Stimulated activated naive CD8-positive, alpha-beta T cell treated with anti-CD3 and anti-CD28 coated beads, Interleukin-15, amount 100 ng/mL, for 72 hours (primary cell): ENCODE results near the gene KLK8.
A peak's percentile ranks its signal among the peaks of the same experiment; 100 is the strongest.
"Not testable (repeated sequence)": the region's sequence is repeated elsewhere in the genome, so short reads cannot be mapped to it uniquely, and the experiment has no call there.

Source experiments
- ATAC-seq: fragments of 150-1000 bp; cut with Tn5 transposase; 2 replicates; pipeline ENCODE4 v1.10.0; 2021; ENCODE audit warnings: mild to moderate bottlenecking, moderate library complexity
- DNase-seq, 2 donors: peaks; one replicate each; pipeline ENCODE4 v3.0.0; 2021 to 2022
- H3K27ac Mint-ChIP-seq, 2 donors: one replicate each; pipeline ENCODE4 v1.8.0; 2022; ENCODE audit warnings: mild to moderate bottlenecking in 2 of 2, mixed read lengths in 2 of 2, moderate library complexity in 2 of 2
- H3K27me3 Mint-ChIP-seq: one replicate; pipeline ENCODE4 v1.8.0; 2022; ENCODE audit warnings: mixed read lengths
- H3K4me1 Mint-ChIP-seq: one replicate; pipeline ENCODE4 v1.8.0; 2022; ENCODE audit warnings: mild to moderate bottlenecking, mixed read lengths
- H3K4me3 Mint-ChIP-seq, 2 donors: one replicate each; pipeline ENCODE4 v1.8.0; 2022; ENCODE audit warnings: mild to moderate bottlenecking in 2 of 2, mixed read lengths in 2 of 2, moderate library complexity in 1 of 2
- H3K9me3 Mint-ChIP-seq, 2 donors: one replicate each; pipeline ENCODE4 v1.8.0; 2022; ENCODE audit warnings: mixed read lengths in 2 of 2

Gene KLK8

DNA sequence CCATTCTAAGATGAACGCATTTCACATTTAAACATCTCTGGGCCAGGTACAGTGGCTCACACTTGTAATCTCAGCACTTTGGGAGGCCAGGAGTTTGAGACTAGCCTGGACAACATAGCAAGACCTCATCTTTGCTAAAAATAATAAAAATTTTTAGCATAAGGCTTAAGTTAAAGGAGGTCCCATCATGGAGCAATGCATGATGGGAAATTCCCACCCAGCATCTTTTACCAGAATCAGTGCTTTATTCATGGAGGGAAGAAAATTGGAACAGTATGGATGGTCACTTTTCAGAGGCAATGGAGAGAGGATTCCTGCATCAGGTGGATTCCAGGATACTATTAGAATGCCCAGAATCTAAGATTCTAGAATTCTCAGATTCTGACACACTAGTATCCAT is 3.8 kb upstream of the KLK8 start:
- H3K27ac Mint-ChIP-seq: no peak overlapping the region
- ATAC-seq (no peak), DNase-seq (no peak)
- H3K4me1 Mint-ChIP-seq: no peaks in the 10 kb centered on the region
- no peak overlapping the region for H3K4me3 Mint-ChIP-seq
- H3K27me3 Mint-ChIP-seq: peaks cover 71% of the 10 kb centered on the region
- H3K9me3 Mint-ChIP-seq: no peaks in the 10 kb centered on the region

DNA sequence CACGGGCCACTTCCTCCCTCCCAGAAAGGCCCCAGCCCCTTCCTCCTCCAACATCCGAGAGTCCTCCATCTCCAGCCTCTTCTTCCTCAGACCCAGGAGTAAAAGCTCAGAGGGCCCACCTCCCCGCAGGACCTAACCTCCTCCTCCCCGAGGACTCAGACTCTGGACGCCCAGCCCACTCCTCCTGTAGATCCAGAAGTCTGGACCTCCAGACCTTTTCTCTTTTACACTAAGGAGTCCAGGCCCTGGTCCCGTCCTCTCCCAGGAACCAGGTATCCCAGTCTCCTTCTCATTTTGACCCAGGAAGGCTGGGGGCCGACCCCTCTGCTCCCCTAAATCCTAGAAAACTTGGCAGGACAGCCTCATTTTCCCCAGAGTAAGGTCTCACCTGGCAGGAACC is 1.9 kb upstream of the KLK8 start:
- H3K9me3 Mint-ChIP-seq: no peaks in the 10 kb centered on the region
- H3K4me1 Mint-ChIP-seq: no peaks in the 10 kb centered on the region
- H3K27me3 Mint-ChIP-seq: peaks cover 70% of the 10 kb centered on the region
- no peak overlapping the region for H3K4me3 Mint-ChIP-seq
- ATAC-seq (no peak), DNase-seq (no peak)
- H3K27ac Mint-ChIP-seq: no peak overlapping the region

DNA sequence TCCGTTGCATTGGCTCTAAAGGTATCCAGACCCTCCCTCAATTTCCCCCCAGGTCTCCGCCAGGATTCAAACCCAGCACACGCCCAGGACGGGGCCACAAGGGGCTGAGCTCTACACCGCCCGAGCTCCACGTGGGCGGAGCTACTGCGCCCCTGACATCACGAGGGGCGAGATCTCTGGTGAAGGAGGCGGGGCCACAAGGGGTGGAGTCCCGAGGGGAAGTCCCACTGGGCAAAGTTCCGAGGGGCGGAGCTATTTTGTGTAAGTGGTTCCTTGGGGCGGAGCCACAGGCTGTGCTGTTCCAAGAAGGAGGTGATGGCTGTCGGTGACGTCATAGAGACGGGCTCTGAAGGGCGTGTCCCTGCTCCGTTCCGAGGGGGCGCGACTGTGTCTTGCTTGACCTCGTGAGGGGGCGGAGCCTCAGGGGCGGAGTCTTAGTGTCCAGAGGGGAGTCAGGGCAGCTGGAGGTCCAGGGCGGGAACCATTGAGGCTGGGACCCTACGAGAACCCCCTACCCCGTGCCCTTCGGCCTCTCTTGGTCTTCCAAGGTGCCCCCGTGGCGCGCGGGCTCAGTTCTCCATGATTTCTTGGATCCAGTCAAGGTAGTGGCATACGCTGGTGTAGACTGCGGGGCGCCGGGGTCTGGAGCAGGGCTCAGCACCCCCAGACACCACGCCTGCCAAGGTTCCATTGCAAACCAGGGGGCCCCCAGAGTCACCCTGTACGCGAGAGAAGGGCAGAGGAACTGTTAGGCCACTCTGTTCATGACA is 1.3 kb upstream of the KLK8 start:
- no peaks in the 10 kb centered on the region for H3K4me1 Mint-ChIP-seq
- H3K27me3 Mint-ChIP-seq: peaks cover 76% of the 10 kb centered on the region
- no peak overlapping the region for H3K4me3 Mint-ChIP-seq
- ATAC-seq (peak; percentile 28), DNase-seq (peak in 1 of 2 donors; percentile 29)
- no peak overlapping the region for H3K27ac Mint-ChIP-seq
- no peaks in the 10 kb centered on the region for H3K9me3 Mint-ChIP-seq

- Mint-ChIP-seq H3K9me3 (no peaks in the 10 kb centered on the region), H3K27ac (no peak overlapping the region), H3K4me1 (no peaks in the 10 kb centered on the region), H3K4me3 (no peak overlapping the region), H3K27me3 (peaks cover 76% of the 10 kb centered on the region)
- DNase-seq (no peak), ATAC-seq (no peak)
Observed at GRCh38 chr19:51002089-51002532, 707 bp upstream of the KLK8 start.

- no peak for ATAC-seq
- Mint-ChIP-seq H3K4me3 (no peak overlapping the region), H3K9me3 (no peaks in the 10 kb centered on the region), H3K4me1 (no peaks in the 10 kb centered on the region), H3K27me3 (peaks cover 70% of the 10 kb centered on the region), H3K27ac (no peak overlapping the region)
- no peak for DNase-seq
Observed at GRCh38 chr19:51000981-51001380, 423 bp downstream of the KLK8 start.

- DNase-seq (no peak), ATAC-seq (no peak)
- no peak overlapping the region for H3K4me3 Mint-ChIP-seq
- no peaks in the 10 kb centered on the region for H3K4me1 Mint-ChIP-seq
- H3K27me3 Mint-ChIP-seq: peaks cover 68% of the 10 kb centered on the region
- H3K27ac Mint-ChIP-seq: no peak overlapping the region
- H3K9me3 Mint-ChIP-seq: no peaks in the 10 kb centered on the region
Observed at GRCh38 chr19:51000426-51000825, 978 bp downstream of the KLK8 start.

DNA sequence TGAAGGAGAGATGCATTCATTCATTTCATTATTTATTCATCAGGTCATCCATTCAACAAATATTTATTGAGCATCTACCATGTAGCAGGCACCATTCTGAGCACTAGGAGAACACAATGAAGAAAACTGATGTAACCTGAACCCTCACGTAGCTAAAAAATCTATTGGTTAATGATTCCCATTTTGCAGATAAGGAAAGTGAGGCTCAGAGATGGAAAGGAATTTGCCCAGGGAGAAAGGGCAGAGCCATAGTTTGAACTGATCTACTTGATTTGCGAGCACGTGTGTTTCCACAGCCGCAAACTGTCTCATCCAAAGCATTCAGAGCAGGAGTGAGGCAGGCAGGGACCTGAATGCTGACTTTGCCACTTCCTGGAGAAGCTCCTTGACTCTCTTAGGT is 2.7 kb downstream of the KLK8 start:
- Mint-ChIP-seq H3K9me3 (no peaks in the 10 kb centered on the region), H3K27me3 (peaks cover 56% of the 10 kb centered on the region), H3K4me3 (no peak overlapping the region), H3K27ac (no peak overlapping the region), H3K4me1 (no peaks in the 10 kb centered on the region)
- DNase-seq (no peak), ATAC-seq (no peak)

DNA sequence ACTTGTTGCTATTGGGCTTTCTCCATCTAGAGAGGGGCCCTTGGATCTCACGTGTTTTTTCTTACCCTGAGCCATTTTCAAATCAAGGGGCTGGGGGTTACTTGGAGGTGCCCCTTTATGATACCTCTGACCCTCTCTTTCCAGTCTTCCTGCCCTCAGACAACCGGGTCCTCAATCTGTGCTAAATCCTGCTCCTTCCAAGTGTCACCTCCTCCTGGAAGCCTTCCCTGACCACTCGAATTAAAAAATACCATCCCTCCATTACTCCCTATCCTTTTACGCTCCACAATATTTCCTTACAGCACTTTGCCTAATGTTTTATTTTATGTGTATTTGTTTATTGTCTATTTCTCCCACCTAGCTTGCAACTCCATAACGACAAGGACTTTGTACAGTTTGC is 3.3 kb downstream of the KLK8 start:
- no peak overlapping the region for H3K27ac Mint-ChIP-seq
- ATAC-seq (no peak), DNase-seq (no peak)
- peaks cover 50% of the 10 kb centered on the region for H3K27me3 Mint-ChIP-seq
- H3K9me3 Mint-ChIP-seq: no peaks in the 10 kb centered on the region
- H3K4me1 Mint-ChIP-seq: no peaks in the 10 kb centered on the region
- no peak overlapping the region for H3K4me3 Mint-ChIP-seq

DNA sequence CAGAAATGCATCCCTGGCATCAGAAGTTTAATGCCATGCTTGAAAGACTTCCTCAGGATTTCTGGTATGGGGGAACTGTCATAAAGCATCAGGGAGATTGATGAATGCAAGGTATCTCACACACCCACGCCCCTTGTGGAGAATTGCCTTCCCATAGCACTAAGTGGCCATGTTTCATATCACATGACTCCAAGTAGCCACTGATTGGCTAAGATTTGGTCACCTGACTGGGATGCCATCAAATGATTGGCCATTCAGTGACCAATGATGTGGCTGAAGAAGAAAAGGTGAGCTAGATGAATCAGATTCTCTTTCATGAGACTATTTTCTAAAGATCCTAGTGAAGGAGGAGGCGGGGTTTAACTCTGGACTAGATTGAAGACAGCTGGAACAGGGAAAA is 7.3 kb downstream of the KLK8 start:
- no peak for DNase-seq
- ATAC-seq: no peak
- Mint-ChIP-seq H3K4me3 (no peak overlapping the region), H3K9me3 (peaks cover 0 to 8% of the 10 kb centered on the region in 2 donors), H3K27ac (no peak overlapping the region), H3K4me1 (no peaks in the 10 kb centered on the region), H3K27me3 (peaks cover 36% of the 10 kb centered on the region)

GRCh38 chr19:50992666-50993035 is 8.8 kb downstream of the KLK8 start:
- H3K4me3 Mint-ChIP-seq: no peak overlapping the region

DNA sequence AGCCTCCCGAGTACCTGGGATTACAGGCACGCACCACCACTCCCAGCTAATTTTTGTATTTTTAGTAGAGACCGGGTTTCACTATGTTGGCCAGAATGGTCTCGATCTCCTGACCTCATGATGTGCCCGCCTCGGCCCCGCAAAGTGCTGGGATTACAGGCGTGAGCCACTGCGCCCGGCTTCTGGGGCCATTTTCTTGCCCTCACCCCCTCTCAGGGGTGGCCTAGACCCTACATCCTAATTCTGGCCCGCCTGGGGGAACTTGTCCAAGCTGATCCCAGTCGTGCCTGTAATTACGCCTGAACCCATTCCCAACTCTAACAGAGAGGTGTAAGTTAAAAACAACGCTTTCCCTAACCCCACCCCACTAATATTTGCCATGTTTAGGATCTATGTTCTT is 17.0 kb downstream of the KLK8 start:
- not testable (repeated sequence) for H3K4me1 Mint-ChIP-seq, H3K4me3 Mint-ChIP-seq, ATAC-seq, DNase-seq, H3K9me3 Mint-ChIP-seq
- peaks cover 80% of the 10 kb centered on the region for H3K27me3 Mint-ChIP-seq
- H3K27ac Mint-ChIP-seq: peak overlapping the region in 1 of 2 donors; percentile 4

More at GRCh38 chr19:50992666-50993035, 8.8 kb downstream of the KLK8 start:
- ATAC-seq (no peak), DNase-seq (no peak)
- H3K4me1 Mint-ChIP-seq: no peaks in the 10 kb centered on the region
- H3K27ac Mint-ChIP-seq: no peak overlapping the region
- peaks cover 0 to 8% of the 10 kb centered on the region in 2 donors for H3K9me3 Mint-ChIP-seq
- H3K27me3 Mint-ChIP-seq: peaks cover 34% of the 10 kb centered on the region

GRCh38 chr19:50983625-50984292 is 17.6 kb downstream of the KLK8 start, which contains the start of gene KLK7:
TSS of gene KLK7 (minus strand) at chr19:50983917. CDS start at chr19:50982399, 1,518 bp downstream.
- Mint-ChIP-seq H3K9me3 (no peaks in the 10 kb centered on the region), H3K27me3 (peaks cover 84% of the 10 kb centered on the region), H3K4me3 (no peak within 1 kb of the TSS), H3K27ac (peak within 1 kb of the TSS in 1 of 2 donors; percentile 4), H3K4me1 (no peaks in the 10 kb centered on the region)
- DNase-seq: no peak
- no peak for ATAC-seq

DNA sequence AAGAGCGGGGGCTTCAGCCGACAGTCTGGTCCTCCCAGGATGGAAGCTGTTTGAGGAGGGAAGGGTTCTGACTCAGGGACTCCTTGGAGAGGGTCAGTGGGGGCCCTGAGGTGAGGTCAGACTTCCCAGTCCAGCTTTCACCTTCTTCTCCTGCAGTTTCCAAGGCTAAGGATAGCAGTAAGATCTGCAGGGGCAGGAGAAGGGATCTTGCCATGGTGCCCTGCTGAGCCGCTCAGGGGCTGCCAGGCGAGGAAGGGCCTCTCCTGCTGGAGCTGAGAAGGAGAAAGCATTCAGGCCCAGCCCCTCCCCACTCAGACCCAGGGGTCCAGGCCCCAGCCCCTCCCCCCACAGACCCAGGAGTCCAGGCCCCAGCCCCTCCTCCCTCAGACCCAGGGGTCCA is 19.2 kb downstream of the KLK8 start:
- H3K27ac Mint-ChIP-seq: no peak overlapping the region
- no peaks in the 10 kb centered on the region for H3K9me3 Mint-ChIP-seq
- peaks cover 84% of the 10 kb centered on the region for H3K27me3 Mint-ChIP-seq
- ATAC-seq (no peak), DNase-seq (no peak)
- H3K4me3 Mint-ChIP-seq: no peak overlapping the region
- H3K4me1 Mint-ChIP-seq: no peaks in the 10 kb centered on the region

DNA sequence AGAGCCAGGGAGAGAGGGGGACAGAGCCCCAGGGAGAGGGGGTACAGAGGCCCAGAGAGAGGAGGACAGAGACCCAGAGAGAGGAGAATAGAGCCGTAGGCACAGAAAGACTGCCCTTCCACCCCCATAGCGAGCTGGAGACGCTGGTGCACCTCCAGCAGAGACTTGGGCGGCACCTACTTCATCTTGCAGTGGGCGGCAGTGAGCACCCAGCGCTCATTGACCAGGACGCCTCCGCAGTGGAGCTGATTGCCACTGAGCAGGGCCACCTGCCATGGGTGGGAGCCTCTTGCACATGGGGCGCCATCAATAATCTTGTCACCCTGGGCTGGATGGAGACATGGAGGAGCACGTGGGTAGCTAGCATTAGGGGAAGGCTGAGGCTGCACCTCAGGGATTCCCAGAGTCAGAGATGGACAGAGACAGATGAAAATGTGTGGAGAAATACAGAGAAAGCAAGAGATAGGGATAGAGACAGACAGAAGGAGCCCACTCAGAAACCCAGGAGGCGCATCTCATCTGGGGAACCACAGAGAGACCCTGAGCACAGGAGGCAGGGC is 19.7 kb downstream of the KLK8 start:
- no peak for ATAC-seq
- H3K4me1 Mint-ChIP-seq: no peaks in the 10 kb centered on the region
- peaks cover 83% of the 10 kb centered on the region for H3K27me3 Mint-ChIP-seq
- no peak overlapping the region for H3K4me3 Mint-ChIP-seq
- DNase-seq: no peak
- H3K27ac Mint-ChIP-seq: no peak overlapping the region
- H3K9me3 Mint-ChIP-seq: no peaks in the 10 kb centered on the region

GRCh38 chr19:50980208-50980607 is 21.2 kb downstream of the KLK8 start:
- H3K27ac Mint-ChIP-seq: no peak overlapping the region
- DNase-seq: no peak
- no peak for ATAC-seq
- H3K9me3 Mint-ChIP-seq: no peaks in the 10 kb centered on the region
- no peaks in the 10 kb centered on the region for H3K4me1 Mint-ChIP-seq
- H3K4me3 Mint-ChIP-seq: no peak overlapping the region
- H3K27me3 Mint-ChIP-seq: peaks cover 84% of the 10 kb centered on the region

DNA sequence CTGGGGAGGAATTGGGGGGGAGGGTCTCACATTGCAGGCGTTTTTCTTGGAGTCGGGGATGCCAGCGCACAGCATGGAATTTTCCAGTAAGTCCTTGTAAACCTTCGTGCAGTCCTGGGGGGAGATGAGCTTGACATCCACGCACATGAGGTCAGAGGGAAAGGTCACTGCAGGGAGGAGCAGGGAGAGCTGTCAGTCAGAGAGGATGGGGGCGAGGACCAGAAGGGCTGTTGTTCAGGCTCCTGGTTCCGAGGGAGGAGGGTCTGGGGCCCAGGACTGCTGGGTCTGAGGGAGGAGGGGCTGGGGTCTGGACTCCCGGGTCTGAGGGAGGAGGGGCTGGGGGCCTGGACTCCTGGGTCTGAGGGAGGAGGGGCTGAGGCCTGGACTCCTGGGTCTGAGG is 21.6 kb downstream of the KLK8 start:
- Mint-ChIP-seq H3K4me3 (no peak overlapping the region), H3K27me3 (peaks cover 79% of the 10 kb centered on the region), H3K9me3 (no peaks in the 10 kb centered on the region), H3K4me1 (no peaks in the 10 kb centered on the region), H3K27ac (no peak overlapping the region)
- DNase-seq: no peak
- ATAC-seq: no peak
